Astrocyte (in vitro differentiated cells and primary cell): Measurements from ENCODE around the gene TUBA1C. TPM values are rescaled to one million over a fixed set of nuclear protein-coding genes. Genes with fewer than 3 reads are reported as not detected.

Source experiments
- DNase-seq: peaks from one replicate; pipeline ENCODE4 v3.0.0-alpha.2; 2010; ENCODE audit warnings: low read depth
- FAIRE-seq: peaks from 2 replicates; lab custom pipeline; 2011; peaks lifted over from hg19 to GRCh38; lab: Jason Lieb, UNC
- H2AFZ ChIP-seq: 2 replicates; pipeline ENCODE4 v1.6.0; 2012; ENCODE audit warnings: low read depth, low read length, inconsistent platforms
- H3K27ac ChIP-seq: 2 replicates; pipeline ENCODE4 v1.5.1; 2011; ENCODE audit warnings: low read depth, low read length, inconsistent platforms
- H3K27me3 ChIP-seq: 2 replicates; pipeline ENCODE4 v1.6.0; 2011; ENCODE audit warnings: low read length, inconsistent platforms; ENCODE audit not compliant: insufficient read depth
- H3K36me3 ChIP-seq: 2 replicates; pipeline ENCODE4 v1.5.1; 2011; ENCODE audit warnings: low read length, inconsistent platforms; ENCODE audit not compliant: insufficient read depth
- H3K4me1 ChIP-seq: 2 replicates; pipeline ENCODE4 v1.5.1; 2011; ENCODE audit warnings: low read length, inconsistent platforms; ENCODE audit not compliant: insufficient read depth
- H3K4me2 ChIP-seq: 2 replicates; pipeline ENCODE4 v1.6.0; 2012; ENCODE audit warnings: low read length, inconsistent platforms
- H3K4me3 ChIP-seq: 2 replicates; pipeline ENCODE4 v1.5.1; 2011; ENCODE audit warnings: low read depth, mild to moderate bottlenecking, low read length, inconsistent platforms; ENCODE audit not compliant: insufficient read depth
- H3K79me2 ChIP-seq: 2 replicates; pipeline ENCODE4 v1.6.0; 2012; ENCODE audit warnings: mild to moderate bottlenecking, low read length, inconsistent platforms; ENCODE audit not compliant: insufficient read depth
- H3K9ac ChIP-seq: 2 replicates; pipeline ENCODE4 v1.6.0; 2012; ENCODE audit warnings: mild to moderate bottlenecking, low read length, inconsistent platforms
- H3K9me3 ChIP-seq: 2 replicates; pipeline ENCODE4 v1.5.1; 2012; ENCODE audit warnings: low read depth, mild to moderate bottlenecking, low read length, inconsistent platforms; ENCODE audit not compliant: insufficient read depth
- H4K20me1 ChIP-seq: 2 replicates; pipeline ENCODE4 v1.6.0; 2012; ENCODE audit warnings: low read length, inconsistent platforms; ENCODE audit not compliant: insufficient read depth
- H3K27ac Mint-ChIP-seq: one replicate; pipeline ENCODE4 v1.8.0; 2021; ENCODE audit warnings: mild to moderate bottlenecking, mixed read lengths; ENCODE audit not compliant: unreplicated experiment
- H3K27me3 Mint-ChIP-seq: one replicate; pipeline ENCODE4 v1.8.0; 2021; ENCODE audit warnings: low read depth, mixed read lengths; ENCODE audit not compliant: unreplicated experiment
- H3K36me3 Mint-ChIP-seq: one replicate; pipeline ENCODE4 v1.8.0; 2021; ENCODE audit warnings: low read depth, mixed read lengths; ENCODE audit not compliant: unreplicated experiment
- H3K4me1 Mint-ChIP-seq: one replicate; pipeline ENCODE4 v1.8.0; 2021; ENCODE audit warnings: low read depth, mixed read lengths; ENCODE audit not compliant: unreplicated experiment
- H3K4me3 Mint-ChIP-seq: one replicate; pipeline ENCODE4 v1.8.0; 2021; ENCODE audit warnings: mild to moderate bottlenecking, moderate library complexity, mixed read lengths; ENCODE audit not compliant: unreplicated experiment
- H3K9me3 Mint-ChIP-seq: one replicate; pipeline ENCODE4 v1.8.0; 2021; ENCODE audit warnings: mild to moderate bottlenecking, mixed read lengths; ENCODE audit not compliant: unreplicated experiment
- CTCF ChIP-seq: IDR thresholded peaks from 2 replicates; pipeline ENCODE4 v1.5.1; 2011; ENCODE audit warnings: low read depth, mild to moderate bottlenecking, inconsistent platforms, low read length, moderate library complexity; ENCODE audit not compliant: insufficient read depth
- EZH2 ChIP-seq: IDR thresholded peaks from 2 replicates; pipeline ENCODE4 v1.6.1; 2012; ENCODE audit warnings: mild to moderate bottlenecking, low read length, inconsistent platforms; ENCODE audit not compliant: insufficient read depth
- total RNA-seq: library from RNA; stranded (reverse); gene quantifications from 2 replicates; pipeline ENCODE4 v1.2.1, GENCODE V29; 2021

TUBA1C gene
- total RNA-seq, 1 donor from 2014 or later: 408 TPM

- Mint-ChIP-seq H3K27ac (no peak overlapping the region), H3K27me3 (peaks cover 58% of the 10 kb centered on the region), H3K36me3 (no peaks in the 10 kb centered on the region), H3K4me1 (no peaks in the 10 kb centered on the region), H3K9me3 (no peaks in the 10 kb centered on the region), H3K4me3 (no peak overlapping the region)
- Histone ChIP-seq H2AFZ (no peak overlapping the region), H3K27me3 (peaks cover 36% of the 10 kb centered on the region), H3K9me3 (no peaks in the 10 kb centered on the region), H3K4me2 (no peak overlapping the region), H3K79me2 (no peaks in the 10 kb centered on the region), H3K27ac (no peak overlapping the region), H3K4me1 (peaks cover 2% of the 10 kb centered on the region), H4K20me1 (no peaks in the 10 kb centered on the region), H3K36me3 (no peaks in the 10 kb centered on the region), H3K4me3 (no peak overlapping the region), H3K9ac (no peak overlapping the region)
- TF ChIP-seq EZH2: no peak
- TF ChIP-seq CTCF: no peak
- FAIRE-seq (no peak), DNase-seq (no peak)
Observed at GRCh38 chr12:49292729-49293055, 27.8 kb downstream of the TUBA1C start.

GRCh38 chr12:49293056-49293956, 28.4 kb downstream of the TUBA1C start:
- no peak for DNase-seq
- H3K36me3 Mint-ChIP-seq: no peaks in the 10 kb centered on the region
- no peaks in the 10 kb centered on the region for H3K36me3 ChIP-seq
- peak overlapping the region; percentile 52 for H2AFZ ChIP-seq
- no peak overlapping the region for H3K27ac Mint-ChIP-seq
- peaks cover 2% of the 10 kb centered on the region for H3K4me1 ChIP-seq
- H3K9me3 ChIP-seq: no peaks in the 10 kb centered on the region
- TF ChIP-seq EZH2 (no peak), CTCF (no peak)
- no peak overlapping the region for H3K4me3 Mint-ChIP-seq
- H3K79me2 ChIP-seq: no peaks in the 10 kb centered on the region
- no peak for FAIRE-seq
- H3K4me1 Mint-ChIP-seq: no peaks in the 10 kb centered on the region
- no peak overlapping the region for H3K4me3 ChIP-seq
- peak overlapping the region; percentile 11 for H3K4me2 ChIP-seq
- H3K27me3 Mint-ChIP-seq: peaks cover 61% of the 10 kb centered on the region
- H4K20me1 ChIP-seq: no peaks in the 10 kb centered on the region
- H3K9me3 Mint-ChIP-seq: no peaks in the 10 kb centered on the region
- peaks cover 42% of the 10 kb centered on the region for H3K27me3 ChIP-seq
- H3K9ac ChIP-seq: no peak overlapping the region
- H3K27ac ChIP-seq: no peak overlapping the region
